ENCODE data around the gene NEMP1. TPM values are rescaled to one million over a fixed set of nuclear protein-coding genes. Genes with fewer than 3 reads are reported as not detected.

The NEMP1 gene
- total RNA-seq, 1 experiment from 2014 or later = 30.4 TPM

- DNase-seq (ENCODE audit: low read depth) = no peak
Observed at GRCh38 chr12:57107456-57108155, 29.0 kb upstream of the NEMP1 start.

GRCh38 chr12:57106021-57106708 lies 27.6 kb upstream of the NEMP1 start:
- DNase-seq (ENCODE audit: low read depth) = no peak

- DNase-seq (ENCODE audit: low read depth) = no peak
Observed at GRCh38 chr12:57105011-57105753, 26.6 kb upstream of the NEMP1 start.

- DNase-seq (ENCODE audit: low read depth) = no peak
Observed at GRCh38 chr12:57104292-57104910, 25.8 kb upstream of the NEMP1 start.

- DNase-seq (ENCODE audit: low read depth) = no peak
Observed at GRCh38 chr12:57103856-57104255, 25.3 kb upstream of the NEMP1 start.

GRCh38 chr12:57101892-57102695 lies 23.5 kb upstream of the NEMP1 start:
- no peak for DNase-seq (ENCODE audit: low read depth)

GRCh38 chr12:57099766-57100165 lies 21.2 kb upstream of the NEMP1 start:
- DNase-seq (ENCODE audit: low read depth) = no peak

- DNase-seq (ENCODE audit: low read depth) = no peak
Observed at GRCh38 chr12:57099047-57099714, 20.6 kb upstream of the NEMP1 start.

- no peak for DNase-seq (ENCODE audit: low read depth)
Observed at GRCh38 chr12:57098546-57098945, 20.0 kb upstream of the NEMP1 start.

GRCh38 chr12:57097554-57097835 lies 18.9 kb upstream of the NEMP1 start:
- DNase-seq (ENCODE audit: low read depth) = no peak

- no peak for DNase-seq (ENCODE audit: low read depth)
Observed at GRCh38 chr12:57096748-57097553, 18.4 kb upstream of the NEMP1 start.

GRCh38 chr12:57096099-57096572 lies 17.5 kb upstream of the NEMP1 start:
- no peak for DNase-seq (ENCODE audit: low read depth)

- no peak for DNase-seq (ENCODE audit: low read depth)
Observed at GRCh38 chr12:57095440-57095839, 16.8 kb upstream of the NEMP1 start.

GRCh38 chr12:57094208-57095160 lies 15.9 kb upstream of the NEMP1 start:
- DNase-seq (ENCODE audit: low read depth) = no peak

GRCh38 chr12:57093415-57094207 lies 15.0 kb upstream of the NEMP1 start:
- DNase-seq (ENCODE audit: low read depth) = no peak

- no peak for DNase-seq (ENCODE audit: low read depth)
Observed at GRCh38 chr12:57092876-57093414, 14.4 kb upstream of the NEMP1 start.

GRCh38 chr12:57092529-57092862 lies 13.9 kb upstream of the NEMP1 start:
- no peak for DNase-seq (ENCODE audit: low read depth)

All from RPMI7951 (cell line).